ENCODE results near the gene UQCRC1.

DNA sequence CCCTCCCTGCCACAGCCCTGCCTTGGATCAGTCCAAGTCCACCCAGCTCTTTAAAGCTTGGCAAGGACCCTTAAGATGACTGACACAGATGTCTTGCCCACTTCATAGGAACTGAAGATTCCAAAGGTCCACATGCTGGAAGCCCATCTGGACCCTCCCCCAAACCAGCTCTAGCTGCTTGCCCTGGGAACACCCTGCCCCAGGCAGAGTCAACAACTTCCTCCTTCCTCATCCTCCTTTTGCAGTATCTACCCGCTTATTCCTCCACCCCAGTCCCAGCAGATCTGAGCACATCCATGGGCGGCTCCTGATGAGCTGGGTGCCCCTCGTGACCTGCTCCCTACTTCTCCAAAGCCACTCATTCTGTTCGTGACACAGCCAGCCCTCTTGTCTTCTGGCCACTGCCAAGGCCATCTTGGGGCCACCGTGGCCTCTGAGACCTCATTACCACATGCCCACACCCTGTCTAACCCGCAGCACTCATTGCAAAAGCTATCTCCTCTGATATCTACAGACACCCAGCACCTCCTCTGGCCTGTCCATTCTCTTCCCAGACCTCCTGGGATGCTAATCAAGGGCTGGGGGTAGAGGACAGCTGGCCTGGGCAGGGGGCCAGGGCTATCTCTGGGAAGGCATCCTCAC is 50.8 kb downstream of the UQCRC1 start:
- TF ChIP-seq CTCF (IDR thresholded peaks at IDR 0.05) (no peak), EZH2 (IDR thresholded peaks at IDR 0.05) (no peak)
